CD4-positive, alpha-beta T cell (primary cell): ENCODE data around the gene CYB5R3. TPM values are rescaled to one million over a fixed set of nuclear protein-coding genes. Genes with fewer than 3 reads are reported as not detected.

Experiments
- ATAC-seq: fragments of 200-7000 bp; cut with Tn5 transposase; one replicate; pipeline ENCODE4 v1.10.0; 2022; ENCODE audit warnings: mild to moderate bottlenecking; ENCODE audit not compliant: poor library complexity
- CTCF ChIA-PET: fragments of 350-600 bp; sonication (Branson Sonifier 250); formaldehyde crosslinking; loops from one replicate; lab custom pipeline; 2021; ENCODE audit warnings: antibody characterized with exemption, inconsistent platforms; lab: Charles Lee
- POLR2A ChIA-PET: fragments of 350-600 bp; sonication (Branson Sonifier 250); formaldehyde crosslinking; loops from one replicate; lab custom pipeline; 2021; ENCODE audit warnings: antibody characterized with exemption, inconsistent platforms; lab: Charles Lee
- DNase-seq, 14 experiments: peaks; one replicate each; pipeline ENCODE4 v3.0.0-alpha.2; 2013 to 2020; ENCODE audit warnings: mixed read lengths in 2 of 14
- H3K27ac ChIP-seq, 2 donors: one replicate each; pipeline versions ENCODE4 v1.5.1 to v1.7.0; 2013; ENCODE audit warnings: low read length in 2 of 2, low read depth in 1 of 2, mild to moderate bottlenecking in 1 of 2
- H3K27me3 ChIP-seq, 2 experiments: 1 replicate in 1 of 2; 2 replicates in 1 of 2; pipeline versions ENCODE4 v1.6.1 to v1.7.0; 2013; ENCODE audit warnings: low read length in 2 of 2, control low read depth in 1 of 2, mild to moderate bottlenecking in 1 of 2, moderate library complexity in 1 of 2; ENCODE audit not compliant: insufficient read depth in 2 of 2, control insufficient read depth in 1 of 2
- H3K36me3 ChIP-seq: one replicate; pipeline ENCODE4 v1.6.1; 2013; ENCODE audit warnings: low read length, control low read depth; ENCODE audit not compliant: insufficient read depth
- H3K4me1 ChIP-seq: one replicate; pipeline ENCODE4 v1.6.1; 2013; ENCODE audit warnings: low read length, control low read depth; ENCODE audit not compliant: insufficient read depth
- H3K4me3 ChIP-seq: one replicate; pipeline ENCODE4 v1.5.1; 2013; ENCODE audit warnings: mild to moderate bottlenecking, low read length, moderate library complexity
- H3K9me3 ChIP-seq, 2 experiments: 1 replicate in 1 of 2; 2 replicates in 1 of 2; pipeline versions ENCODE4 v1.6.1 to v1.7.0; 2013; ENCODE audit warnings: low read length in 2 of 2, mild to moderate bottlenecking in 2 of 2, control low read depth in 1 of 2, moderate library complexity in 1 of 2; ENCODE audit not compliant: control insufficient read depth in 1 of 2, insufficient read depth in 1 of 2
- H3K27ac Mint-ChIP-seq: one replicate; pipeline ENCODE4 v1.8.0; 2020; ENCODE audit warnings: mixed read lengths
- H3K27me3 Mint-ChIP-seq: one replicate; pipeline ENCODE4 v1.8.0; 2021; ENCODE audit warnings: mixed read lengths
- H3K36me3 Mint-ChIP-seq: one replicate; pipeline ENCODE4 v1.8.0; 2021; ENCODE audit warnings: low read depth, mixed read lengths
- H3K4me1 Mint-ChIP-seq: one replicate; pipeline ENCODE4 v1.8.0; 2021; ENCODE audit warnings: low read depth, mixed read lengths
- H3K4me3 Mint-ChIP-seq: one replicate; pipeline ENCODE4 v1.8.0; 2020; ENCODE audit warnings: mild to moderate bottlenecking, mixed read lengths
- H3K9me3 Mint-ChIP-seq: one replicate; pipeline ENCODE4 v1.8.0; 2020; ENCODE audit warnings: mixed read lengths
- CTCF ChIP-seq: fragments of 200-600 bp; IDR thresholded peaks from one replicate; pipeline ENCODE4 v1.8.0; 2022; ENCODE audit warnings: antibody characterized with exemption, mild to moderate bottlenecking
- intact Hi-C, 2 experiments: fragments of 100-400 bp; cut with DNase I in 1 of 2; cut with micrococcal nuclease in 1 of 2; formaldehyde crosslinking; loops; one replicate each; pipeline versions ENCODE4 v1.15.1 to v1.9.0; 2023 to 2025; cut with DNase I, micrococcal nuclease
- total RNA-seq, 174 experiments: library from RNA in 2 of 174; stranded (reverse) in 2 of 174; gene quantifications; one replicate each; pipeline ENCODE4 v1.2.3 and lab custom pipeline; 2021 to 2026

The CYB5R3 gene
- total RNA-seq, 2 experiments from 2014 or later: 39.8 to 41.2 TPM

GRCh38 chr22:42661985-42662831, 13.0 kb upstream of the CYB5R3 start:
- peak; percentile 93 for ATAC-seq
- Histone ChIP-seq H3K9me3 (no peaks in the 10 kb centered on the region), H3K4me1 (peaks cover 15% of the 10 kb centered on the region), H3K4me3 (peak overlapping the region; percentile 67), H3K27ac (no peak overlapping the region), H3K27me3 (no peaks in the 10 kb centered on the region), H3K36me3 (no peaks in the 10 kb centered on the region)
- no peaks in the 10 kb centered on the region for H3K36me3 Mint-ChIP-seq
- no peak overlapping the region for H3K27ac Mint-ChIP-seq
- POLR2A ChIA-PET: interaction anchor here (1.2 kb wide), 1 partner anchor 47 kb away, joined by 5 read pairs; no protein-coding TSS in a partner anchor
- no peaks in the 10 kb centered on the region for H3K4me1 Mint-ChIP-seq
- intact Hi-C loops: loop anchor here in 1 of 2 experiments (1.0 to 5.0 kb wide), 2 partner anchors 150 to 372 kb away; no protein-coding TSS in a partner anchor
- peaks cover 4% of the 10 kb centered on the region for H3K27me3 Mint-ChIP-seq
- CTCF ChIA-PET: no interaction called here
- H3K9me3 Mint-ChIP-seq: no peaks in the 10 kb centered on the region
- TF ChIP-seq CTCF: peak; percentile 91
- peak; percentile 67 to 89 (median 74) for DNase-seq
- peak overlapping the region; percentile 30 for H3K4me3 Mint-ChIP-seq

- Histone ChIP-seq H3K4me1 (peaks cover 2% of the 10 kb centered on the region), H3K4me3 (no peak overlapping the region), H3K27me3 (peaks cover 0 to 2% of the 10 kb centered on the region in 2 experiments), H3K9me3 (no peaks in the 10 kb centered on the region), H3K27ac (no peak overlapping the region), H3K36me3 (no peaks in the 10 kb centered on the region)
- no peak for DNase-seq
- intact Hi-C loops: no loop called here
- H3K9me3 Mint-ChIP-seq: no peaks in the 10 kb centered on the region
- no peak overlapping the region for H3K27ac Mint-ChIP-seq
- no peak for ATAC-seq
- H3K27me3 Mint-ChIP-seq: peaks cover 4% of the 10 kb centered on the region
- H3K4me3 Mint-ChIP-seq: no peak overlapping the region
- TF ChIP-seq CTCF: no peak
- ChIA-PET CTCF (no interaction called here), POLR2A (no interaction called here)
- H3K36me3 Mint-ChIP-seq: no peaks in the 10 kb centered on the region
- H3K4me1 Mint-ChIP-seq: no peaks in the 10 kb centered on the region
These were observed 7.4 kb upstream of the CYB5R3 start for GRCh38 chr22:42656578-42656977.

GRCh38 chr22:42655693-42656092, 6.5 kb upstream of the CYB5R3 start:
- Mint-ChIP-seq H3K9me3 (no peaks in the 10 kb centered on the region), H3K36me3 (no peaks in the 10 kb centered on the region), H3K4me1 (no peaks in the 10 kb centered on the region), H3K27ac (no peak overlapping the region), H3K4me3 (no peak overlapping the region), H3K27me3 (peaks cover 4% of the 10 kb centered on the region)
- H3K9me3 ChIP-seq: no peaks in the 10 kb centered on the region
- H3K27me3 ChIP-seq: peaks cover 0 to 2% of the 10 kb centered on the region in 2 experiments
- no peak for TF ChIP-seq CTCF
- H3K4me3 ChIP-seq: no peak overlapping the region
- no peak overlapping the region for H3K27ac ChIP-seq
- ATAC-seq (no peak), DNase-seq (no peak)
- POLR2A ChIA-PET: no interaction called here
- CTCF ChIA-PET: no interaction called here
- no peaks in the 10 kb centered on the region for H3K4me1 ChIP-seq
- intact Hi-C loops: no loop called here
- H3K36me3 ChIP-seq: no peaks in the 10 kb centered on the region
